Measurements from ENCODE around the gene MAP3K21.

Gene MAP3K21

DNA sequence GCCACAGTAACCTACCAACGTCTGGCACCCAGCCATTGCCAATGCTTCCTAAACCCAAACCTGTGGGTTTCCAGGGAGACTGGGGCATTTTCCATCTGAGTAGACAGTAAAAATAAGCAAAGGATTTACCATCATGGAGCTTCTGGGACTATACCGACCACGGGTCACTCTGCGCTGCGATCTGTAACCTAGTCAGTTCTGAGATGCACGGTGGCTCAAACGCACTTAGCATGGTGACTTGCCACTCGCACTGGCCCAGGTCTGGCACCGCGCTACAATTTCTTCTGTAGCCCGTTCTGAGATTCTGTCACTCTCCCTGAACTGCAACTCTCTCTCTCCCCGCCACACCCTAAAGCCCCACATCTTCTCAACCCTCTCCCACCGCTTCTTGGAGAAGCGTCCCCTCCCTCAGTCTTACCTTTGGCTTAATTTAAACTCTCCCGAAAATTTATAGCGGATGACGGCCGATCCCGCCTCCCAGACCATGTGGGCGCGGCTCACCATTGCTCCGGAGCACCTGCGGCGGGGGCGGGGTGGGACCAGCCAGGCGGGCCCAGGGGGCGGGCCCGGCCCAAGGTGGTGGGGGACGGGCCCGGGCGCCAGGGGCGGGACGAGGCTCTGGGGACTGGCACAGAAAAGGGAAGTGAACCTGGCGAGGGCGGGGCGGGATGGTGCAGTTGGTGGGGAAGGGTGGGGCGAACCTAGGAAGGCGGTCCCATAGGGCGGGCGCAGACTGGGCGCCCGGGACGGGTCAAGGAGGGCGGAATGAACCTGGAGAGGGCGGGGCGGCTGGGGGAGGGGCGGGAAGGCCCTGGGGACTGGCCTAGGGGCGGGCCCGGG lies 493 bp upstream of the MAP3K21 start:
- peak; percentile 92 for DNase-seq

DNA sequence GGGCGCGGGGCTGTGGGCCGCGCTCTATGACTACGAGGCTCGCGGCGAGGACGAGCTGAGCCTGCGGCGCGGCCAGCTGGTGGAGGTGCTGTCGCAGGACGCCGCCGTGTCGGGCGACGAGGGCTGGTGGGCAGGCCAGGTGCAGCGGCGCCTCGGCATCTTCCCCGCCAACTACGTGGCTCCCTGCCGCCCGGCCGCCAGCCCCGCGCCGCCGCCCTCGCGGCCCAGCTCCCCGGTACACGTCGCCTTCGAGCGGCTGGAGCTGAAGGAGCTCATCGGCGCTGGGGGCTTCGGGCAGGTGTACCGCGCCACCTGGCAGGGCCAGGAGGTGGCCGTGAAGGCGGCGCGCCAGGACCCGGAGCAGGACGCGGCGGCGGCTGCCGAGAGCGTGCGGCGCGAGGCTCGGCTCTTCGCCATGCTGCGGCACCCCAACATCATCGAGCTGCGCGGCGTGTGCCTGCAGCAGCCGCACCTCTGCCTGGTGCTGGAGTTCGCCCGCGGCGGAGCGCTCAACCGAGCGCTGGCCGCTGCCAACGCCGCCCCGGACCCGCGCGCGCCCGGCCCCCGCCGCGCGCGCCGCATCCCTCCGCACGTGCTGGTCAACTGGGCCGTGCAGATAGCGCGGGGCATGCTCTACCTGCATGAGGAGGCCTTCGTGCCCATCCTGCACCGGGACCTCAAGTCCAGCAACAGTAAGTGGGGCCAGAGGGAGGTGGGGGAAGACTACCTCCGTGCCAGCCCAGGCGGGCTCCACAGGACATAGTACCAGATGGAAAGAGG lies 808 bp downstream of the MAP3K21 start:
- DNase-seq, result peak; percentile 19

DNA sequence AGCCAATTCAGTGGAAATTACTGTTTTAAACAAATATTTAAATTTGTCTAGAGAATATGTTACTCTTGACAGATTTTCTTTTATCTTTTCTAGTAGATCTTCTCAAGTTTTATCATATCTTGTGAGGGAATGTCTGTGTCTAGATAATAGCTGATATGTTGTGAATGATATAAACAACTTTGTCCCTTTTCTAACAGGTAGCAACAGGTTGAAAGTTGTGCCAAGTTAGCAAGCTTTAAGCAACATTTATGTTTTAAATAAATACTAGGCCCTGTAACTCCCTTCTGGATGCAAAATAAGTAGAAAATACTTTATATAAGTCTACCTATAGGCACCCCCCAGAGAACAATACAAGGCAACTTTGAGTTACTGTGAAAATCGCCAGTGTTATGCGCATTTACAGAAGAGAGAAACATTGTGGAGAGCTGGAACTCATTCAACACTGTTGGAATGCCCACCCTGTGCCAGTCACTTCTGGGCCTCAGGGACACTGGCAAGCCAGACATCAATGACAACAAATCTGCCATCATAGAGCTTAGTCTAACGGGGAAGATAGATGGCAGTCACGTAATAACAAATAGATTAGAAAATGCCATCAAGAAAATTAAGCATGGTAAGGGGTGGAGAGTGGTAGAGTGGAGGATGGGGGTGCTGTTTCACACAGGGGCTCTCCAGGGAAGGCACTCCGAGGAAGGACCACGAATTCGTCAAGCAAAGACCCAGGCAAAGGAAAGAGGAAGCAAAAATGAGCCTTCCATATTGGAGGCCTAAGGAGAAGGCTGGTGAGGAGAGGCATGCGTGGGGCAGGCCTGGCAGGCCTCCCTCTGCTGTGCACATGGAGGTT lies 4.4 kb downstream of the MAP3K21 start:
- no peak for DNase-seq

DNA sequence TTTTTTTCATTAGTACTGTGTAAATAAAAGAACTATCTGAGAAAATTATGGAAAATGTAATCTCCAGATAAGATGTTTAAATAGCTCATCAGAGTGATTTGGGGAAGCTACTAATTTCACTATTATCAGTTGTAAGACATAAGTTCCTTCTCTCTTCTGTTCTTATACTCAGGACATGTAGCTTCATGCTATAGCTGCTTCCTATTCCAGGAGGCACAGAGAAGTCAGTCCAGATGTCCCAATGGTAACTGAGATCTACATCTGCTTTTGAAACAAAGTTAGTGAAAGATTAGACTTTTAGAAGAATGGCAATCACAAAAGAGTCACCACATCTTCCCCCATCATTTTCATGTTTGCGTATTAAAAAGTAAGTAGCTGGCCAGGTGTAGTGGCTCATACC lies 5.6 kb downstream of the MAP3K21 start:
- no peak for DNase-seq

DNA sequence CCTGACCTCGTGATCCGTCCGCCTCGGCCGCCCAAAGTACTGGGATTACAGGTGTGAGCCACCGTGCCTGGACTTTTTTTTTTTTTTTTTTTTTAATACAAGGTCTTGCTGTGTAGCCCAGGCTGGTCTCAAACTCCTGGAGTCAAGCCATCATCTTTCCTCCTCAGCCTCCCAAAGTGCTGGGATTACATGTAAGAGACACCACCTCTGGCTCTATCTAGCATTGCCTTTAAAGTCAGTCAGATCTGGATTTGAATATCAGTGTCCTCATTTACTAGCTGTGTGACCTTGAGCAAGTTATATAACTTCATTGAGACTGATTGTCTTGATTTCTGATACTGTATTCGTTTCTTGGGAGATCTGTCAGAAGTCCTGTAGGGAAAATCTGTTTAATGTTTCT lies 6.6 kb downstream of the MAP3K21 start:
- no peak for DNase-seq

DNA sequence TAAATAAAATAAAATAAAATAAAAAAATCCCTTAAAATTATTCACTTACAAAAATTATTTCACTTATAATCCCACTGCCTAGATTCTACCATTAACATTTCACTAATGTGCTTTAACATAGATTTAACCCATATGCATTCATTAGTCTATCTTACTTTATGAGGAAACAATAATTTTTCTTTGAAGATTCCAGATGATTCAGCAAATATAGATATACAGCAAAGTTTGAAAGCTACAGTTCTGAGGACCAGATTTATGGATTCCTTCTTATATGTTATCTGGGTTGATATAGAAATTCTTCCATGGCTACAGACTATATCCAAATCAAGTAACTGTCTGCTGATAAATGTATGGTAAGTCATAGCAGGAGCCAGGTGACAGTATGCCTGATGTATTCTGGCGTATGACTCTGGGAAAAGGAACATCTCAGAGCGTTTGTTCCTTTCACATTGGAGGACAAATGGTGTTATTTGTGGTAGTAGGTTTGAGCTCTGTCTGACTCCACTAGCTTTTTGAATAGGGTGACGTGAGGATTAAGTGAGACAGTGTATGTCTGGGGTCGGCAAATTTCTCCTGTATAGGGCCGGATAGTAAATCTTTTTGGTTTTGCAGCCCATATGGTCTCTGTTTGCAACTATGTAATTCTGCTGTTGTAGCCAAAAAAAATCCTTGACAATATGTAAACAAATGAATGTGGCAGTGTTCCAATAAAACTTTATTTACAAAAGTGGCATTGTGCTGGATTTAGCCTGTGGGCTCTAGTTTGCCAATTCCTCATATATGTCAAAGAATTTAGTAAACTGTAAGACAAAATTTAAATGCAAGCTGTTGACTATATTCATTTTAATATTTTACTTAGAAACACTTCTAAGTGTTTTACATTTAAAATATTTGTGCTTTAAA lies 9.3 kb downstream of the MAP3K21 start:
- no peak for DNase-seq

DNA sequence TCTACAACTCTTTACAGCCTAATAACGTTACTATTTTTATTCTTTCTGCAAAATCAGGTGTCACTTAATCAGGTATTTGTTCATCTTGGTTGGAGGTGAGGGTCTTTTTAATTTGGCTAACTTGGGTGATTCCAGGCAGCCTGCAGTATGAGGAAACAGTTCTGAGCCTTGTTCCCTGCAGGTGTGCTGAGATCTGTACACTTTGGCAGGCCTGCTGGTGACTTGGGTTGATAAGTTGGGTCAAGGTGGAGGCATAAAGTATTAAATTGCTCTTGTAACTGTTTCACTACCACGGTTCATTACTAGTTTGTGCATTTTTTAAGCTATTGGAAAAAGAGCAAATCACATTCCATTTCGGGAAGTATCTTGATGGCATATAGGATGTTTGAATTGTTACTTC lies 10.0 kb downstream of the MAP3K21 start:
- DNase-seq, result no peak

DNA sequence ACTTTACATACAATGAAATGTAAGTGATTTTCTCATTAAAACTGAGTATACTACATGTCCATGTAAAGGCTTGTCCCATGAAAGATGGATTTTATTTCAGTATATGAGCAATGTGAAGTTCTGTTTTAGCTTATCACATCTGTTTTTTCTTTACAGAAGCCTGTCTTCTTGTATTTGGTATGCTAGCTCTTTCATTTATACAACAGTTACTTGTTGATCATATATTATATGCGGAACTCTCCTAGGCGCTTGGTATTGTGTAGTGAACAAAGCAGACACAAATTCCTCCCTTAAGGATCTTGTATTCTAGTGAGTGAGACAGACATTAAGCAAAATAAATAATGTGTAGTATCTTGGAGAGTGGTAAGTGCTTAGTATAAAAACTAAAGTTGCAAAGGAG lies 10.6 kb downstream of the MAP3K21 start:
- DNase-seq, result no peak

DNA sequence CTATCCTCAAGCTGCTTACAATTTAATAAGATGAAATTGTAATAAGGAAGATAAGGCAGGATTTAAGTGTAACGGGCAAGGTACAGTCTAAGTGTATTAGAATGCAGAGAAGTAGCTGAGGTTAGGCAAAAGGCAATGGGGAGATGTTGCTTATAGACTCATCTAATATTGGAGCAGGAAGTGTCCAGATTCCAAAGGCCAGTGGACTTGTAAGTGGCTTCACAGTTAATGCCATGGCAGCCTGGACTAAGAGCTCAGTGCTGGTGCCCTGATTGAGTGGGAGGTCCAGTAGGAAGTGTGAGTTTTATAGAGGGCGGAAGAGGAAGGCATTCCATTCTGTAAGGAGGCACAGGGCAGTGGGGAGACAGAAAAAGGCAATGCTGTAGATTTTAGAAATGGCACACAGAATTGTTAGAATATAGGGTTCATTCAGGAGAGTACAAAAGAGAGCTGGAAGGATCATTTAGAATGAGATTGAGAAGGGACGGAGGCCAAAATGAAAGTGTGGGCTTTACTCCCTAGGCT lies 12.6 kb downstream of the MAP3K21 start:
- no peak for DNase-seq

DNA sequence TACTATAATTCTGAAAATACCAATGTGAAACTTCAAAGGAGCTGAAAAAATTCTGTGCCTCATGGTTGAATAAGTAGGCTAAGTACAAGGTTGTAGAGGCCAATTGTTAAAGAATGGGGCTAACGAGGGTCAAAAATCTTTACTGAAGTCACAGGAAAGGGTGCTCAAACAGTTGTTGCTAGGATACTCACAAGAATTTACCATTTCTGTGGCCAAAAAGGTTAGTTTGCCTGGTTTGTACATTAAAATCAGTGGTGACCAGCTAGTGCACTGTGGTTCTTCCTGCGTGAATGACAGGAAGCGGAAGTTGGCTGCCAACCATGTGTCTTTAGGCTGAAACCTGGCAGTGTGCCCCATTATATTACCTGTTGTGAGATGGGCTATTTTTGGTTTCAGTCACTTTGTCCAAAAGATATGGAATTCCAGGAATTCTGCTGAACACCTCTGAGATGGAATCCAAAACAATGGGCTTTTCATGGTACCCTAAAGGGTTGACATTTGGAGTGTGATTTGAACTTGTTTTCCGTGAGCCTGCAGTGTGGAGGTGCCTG lies 13.5 kb downstream of the MAP3K21 start:
- DNase-seq, result peak; percentile 12

DNA sequence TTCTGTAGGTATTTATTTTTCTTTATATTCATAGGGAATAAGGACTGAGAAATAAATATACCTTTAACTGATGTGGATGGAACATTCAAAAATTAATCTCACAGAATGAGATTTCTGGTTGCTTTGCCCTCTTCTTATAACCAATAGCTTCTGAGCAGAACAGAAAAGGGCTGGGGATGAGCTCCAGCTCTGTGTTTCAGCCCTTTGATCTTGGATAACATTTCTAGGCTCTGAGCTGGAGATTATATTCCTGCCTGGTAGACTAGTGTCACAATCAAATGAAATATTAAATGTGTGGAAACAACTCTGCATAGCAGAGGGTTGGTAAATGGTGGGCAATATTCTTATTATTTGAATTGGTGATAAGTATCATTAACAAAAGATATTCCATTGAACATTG lies 14.6 kb downstream of the MAP3K21 start:
- no peak for DNase-seq

DNA sequence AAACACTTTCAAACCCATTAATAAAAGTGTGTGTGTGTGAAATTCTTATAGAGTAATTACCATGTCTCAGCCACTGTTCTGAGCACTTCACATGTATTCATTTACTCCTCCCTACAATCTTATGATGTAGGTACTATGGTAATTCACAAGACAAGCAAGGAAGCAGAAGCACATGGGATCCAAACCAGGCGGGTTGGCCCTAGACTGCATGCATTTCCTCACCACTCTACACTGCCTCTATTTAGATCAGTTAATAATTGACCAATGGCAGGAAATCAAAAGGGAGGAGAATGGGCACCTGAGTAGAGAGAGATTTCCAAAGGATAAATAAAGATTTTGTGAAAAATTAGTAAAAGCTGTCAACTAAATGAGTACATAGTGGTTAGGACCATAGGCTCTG lies 15.7 kb downstream of the MAP3K21 start:
- DNase-seq, result no peak

DNA sequence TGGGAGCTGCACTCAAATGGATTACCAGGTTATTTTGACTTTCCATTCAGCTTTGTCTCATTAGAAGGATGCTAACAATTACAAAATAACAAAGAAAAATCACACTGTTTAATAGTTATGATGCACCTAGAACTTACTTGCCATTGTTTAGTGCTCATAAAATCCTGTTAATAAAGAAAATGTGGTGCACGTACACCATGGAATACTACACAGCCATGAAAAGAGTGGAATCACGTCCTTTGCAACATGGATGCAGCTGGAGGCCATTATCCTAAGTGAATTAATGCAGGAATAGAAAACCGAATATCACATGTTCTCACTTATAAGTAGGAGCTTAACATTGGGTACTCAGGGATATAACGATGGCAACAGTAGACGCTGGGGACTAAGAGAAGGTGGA lies 19.8 kb downstream of the MAP3K21 start:
- DNase-seq, result no peak

DNA sequence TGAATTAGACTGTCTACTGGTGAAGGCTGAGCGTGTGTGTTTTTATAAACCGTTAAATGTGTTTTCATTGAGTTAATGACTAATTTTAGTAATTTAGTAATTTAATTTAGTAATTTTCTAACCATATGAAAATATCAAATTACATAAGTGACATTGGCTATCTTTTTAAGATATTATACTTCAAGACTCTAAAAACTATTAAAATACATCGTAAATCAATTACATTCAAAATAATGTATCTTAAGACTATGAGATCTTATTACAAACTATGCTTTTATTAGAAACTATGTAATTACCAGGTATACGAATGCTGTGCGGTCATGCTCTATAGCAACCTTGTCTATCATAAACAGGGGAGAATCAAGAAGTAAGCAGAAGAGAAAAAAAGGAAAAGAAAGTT lies 21.6 kb downstream of the MAP3K21 start:
- no peak for DNase-seq

DNA sequence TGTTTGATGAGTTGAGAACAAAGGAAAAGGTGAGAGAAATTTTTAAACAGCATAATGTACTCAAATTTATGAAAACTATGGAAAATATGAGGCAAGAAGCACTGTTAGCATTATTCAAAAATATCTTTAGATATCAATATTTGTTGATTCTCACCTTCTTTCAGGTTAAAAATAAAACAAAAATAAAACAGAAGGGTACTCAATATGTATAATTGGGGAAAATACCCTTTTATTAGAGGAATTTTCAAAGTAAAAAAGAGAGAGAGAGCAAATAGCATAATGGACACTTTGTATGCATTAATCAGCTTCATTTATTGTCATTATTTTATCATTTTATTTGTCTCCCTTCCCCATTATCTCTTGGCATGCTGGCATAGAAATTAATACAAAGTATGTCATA lies 27.5 kb downstream of the MAP3K21 start:
- no peak for DNase-seq

DNA sequence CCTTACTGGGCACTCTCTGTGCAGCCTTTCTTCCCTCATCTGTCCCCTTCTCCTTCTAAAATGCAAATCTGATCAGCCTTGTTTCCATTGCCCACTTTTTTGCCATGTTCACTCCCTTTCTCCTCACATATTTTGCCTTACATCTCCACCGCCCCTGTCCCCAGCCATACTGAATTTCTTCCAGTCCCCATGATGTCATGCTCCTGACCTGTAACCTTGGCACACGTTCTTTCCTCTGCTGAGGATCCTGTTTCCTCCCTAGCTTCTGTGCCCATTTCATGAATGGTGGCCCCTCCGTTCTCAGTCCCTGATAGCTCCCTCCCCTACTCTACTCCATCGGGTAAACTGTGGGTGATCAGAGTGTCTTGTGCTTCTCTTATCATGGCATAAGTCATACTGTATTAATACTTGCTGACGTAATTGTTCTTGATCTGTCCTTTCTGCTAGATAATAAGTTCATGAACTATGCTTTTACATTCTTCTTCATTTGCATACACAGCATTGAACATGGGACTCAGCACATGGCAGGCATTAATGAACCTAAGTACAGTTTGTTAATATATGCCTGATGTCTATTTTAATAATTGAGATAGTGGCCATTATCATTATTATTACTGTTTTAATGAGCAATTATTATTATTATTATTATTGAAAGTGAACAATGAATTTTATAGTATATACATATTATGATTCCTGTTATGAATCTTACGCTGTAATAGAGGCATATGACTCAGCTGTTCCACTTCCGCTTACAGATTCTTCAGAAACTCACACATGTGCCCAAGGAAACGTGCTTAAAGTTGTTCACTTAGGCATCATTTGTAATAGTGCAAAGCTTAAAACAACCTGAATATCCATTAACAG lies 28.5 kb downstream of the MAP3K21 start:
- DNase-seq, result no peak

DNA sequence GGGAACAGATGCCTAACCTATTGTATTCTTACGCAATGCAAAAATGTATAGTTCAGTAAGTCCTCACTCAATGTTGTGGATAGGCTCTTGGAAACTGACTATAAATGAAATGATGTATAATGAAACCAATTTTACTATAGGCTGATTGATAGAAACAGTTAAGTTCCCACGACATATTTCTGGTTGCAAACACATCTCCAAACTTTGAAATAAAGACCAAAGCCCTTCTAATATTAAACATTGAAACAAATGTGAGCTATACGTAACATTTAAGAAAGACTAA lies 29.1 kb downstream of the MAP3K21 start:
- no peak for DNase-seq

DNA sequence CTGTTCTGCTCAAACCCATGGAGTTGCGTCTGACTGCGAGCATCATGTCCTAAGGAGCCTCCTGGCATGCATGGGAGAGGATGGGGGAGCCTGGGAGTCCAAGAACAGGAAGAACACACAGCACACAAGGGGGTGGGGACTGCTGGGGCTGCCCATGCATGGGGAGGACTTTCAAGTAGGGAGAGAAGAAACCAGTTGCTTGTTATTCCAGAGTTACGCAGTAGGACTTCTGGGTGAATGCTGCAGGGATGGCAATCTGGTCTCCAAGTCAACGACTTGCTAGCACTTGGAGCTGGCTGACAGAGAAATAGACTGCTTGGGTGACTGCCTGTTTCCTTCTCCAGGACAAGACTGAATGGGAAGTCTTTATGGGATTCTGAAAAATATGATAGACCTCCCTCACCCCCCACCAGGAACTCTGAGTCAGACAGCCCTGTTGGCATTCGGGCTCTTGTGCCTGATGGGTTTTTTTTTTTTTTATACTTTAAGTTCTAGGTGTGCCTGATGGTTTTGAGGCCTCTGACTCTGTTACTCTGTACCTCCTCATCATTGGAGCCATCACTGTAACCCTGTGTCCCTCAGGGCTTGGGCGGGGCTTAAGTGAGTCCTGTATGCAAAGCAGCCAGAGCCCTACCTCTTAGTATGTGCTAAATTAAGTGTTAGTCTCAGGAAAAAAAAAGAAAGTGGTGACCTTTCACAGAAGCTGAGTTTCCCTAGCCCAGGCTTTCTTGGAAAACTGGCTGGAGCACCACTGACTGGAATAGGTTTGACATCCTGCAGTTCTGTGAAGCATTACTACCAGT lies 30.3 kb downstream of the MAP3K21 start:
- DNase-seq, result no peak

DNA sequence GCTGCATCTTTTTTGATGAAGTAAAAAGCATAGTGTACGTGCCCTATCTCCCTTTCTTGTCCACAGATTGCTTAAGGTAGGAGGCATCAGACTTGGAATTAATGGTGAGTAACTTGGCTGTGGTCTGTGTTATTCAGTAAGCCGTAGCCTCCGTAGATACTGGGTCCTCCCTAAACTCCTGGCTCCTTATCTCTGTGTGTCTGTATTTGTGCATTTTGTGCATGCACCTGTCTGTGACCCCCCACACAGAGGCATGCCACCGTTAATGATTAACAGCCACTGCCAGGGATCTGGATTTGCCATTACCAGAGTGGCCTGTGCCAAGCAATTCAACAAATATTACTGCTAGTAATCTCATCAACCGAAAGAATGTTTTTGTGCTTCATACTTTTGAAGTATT lies 31.9 kb downstream of the MAP3K21 start:
- no peak for DNase-seq

DNA sequence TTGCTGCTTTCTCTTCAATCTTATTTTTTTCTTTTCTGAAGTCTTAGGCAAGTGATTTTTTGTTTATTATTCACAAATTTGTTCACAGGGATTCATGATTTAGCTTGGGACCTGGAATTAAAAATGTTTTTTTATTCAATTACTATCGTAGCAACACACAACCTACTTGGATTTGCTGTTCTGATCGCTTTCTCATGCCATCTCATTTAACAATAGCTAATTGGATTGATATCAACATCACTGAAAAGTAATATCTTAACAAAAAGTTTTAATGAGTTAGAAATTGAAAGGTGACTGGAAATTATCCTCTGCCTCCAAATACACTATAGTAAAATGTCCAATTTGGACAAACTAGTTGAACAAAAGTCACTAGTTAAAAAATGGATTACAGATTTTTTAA lies 32.4 kb downstream of the MAP3K21 start:
- no peak for DNase-seq

Data from NCI-H2029 (cell line).